MM.1S (cell line): ENCODE measurements around the gene CWC27.

Source experiments
- DNase-seq: peaks from one replicate; pipeline ENCODE4 v3.0.0-alpha.2; 2015
- H2AFZ ChIP-seq: fragments of 300-600 bp; sonication (generic); 2 replicates; pipeline ENCODE4 v1.6.0; 2016; ENCODE audit warnings: antibody characterized with exemption, low read length
- H3F3A ChIP-seq: fragments of 300-600 bp; sonication (generic); 2 replicates; pipeline ENCODE4 v1.6.1; 2016; ENCODE audit warnings: mild to moderate bottlenecking, antibody characterized with exemption, low read length, moderate library complexity, mixed read lengths; ENCODE audit not compliant: insufficient read depth
- H3K27ac ChIP-seq: fragments of 300-600 bp; sonication (generic); 2 replicates; pipeline ENCODE4 v1.5.1; 2016; ENCODE audit warnings: mild to moderate bottlenecking, low read length
- H3K27me3 ChIP-seq: fragments of 300-600 bp; sonication (generic); replicated peaks from 2 replicates; pipeline ENCODE4 v1.6.0; 2016; ENCODE audit warnings: low read length; ENCODE audit not compliant: insufficient read depth
- H3K36me3 ChIP-seq: fragments of 300-600 bp; sonication (generic); replicated peaks from 2 replicates; pipeline ENCODE4 v1.6.1; 2016; ENCODE audit warnings: mild to moderate bottlenecking, low read length, mixed read lengths; ENCODE audit not compliant: insufficient read depth
- H3K4me1 ChIP-seq: fragments of 300-600 bp; sonication (generic); 2 replicates; pipeline ENCODE4 v1.6.1; 2016; ENCODE audit warnings: low read length, mixed read lengths
- H3K4me2 ChIP-seq: fragments of 300-600 bp; sonication (generic); 2 replicates; pipeline ENCODE4 v1.6.0; 2016; ENCODE audit warnings: low read depth, low read length
- H3K4me3 ChIP-seq: fragments of 300-600 bp; sonication (generic); 2 replicates; pipeline ENCODE4 v1.5.1; 2016; ENCODE audit warnings: low read length, mixed read lengths
- H3K79me2 ChIP-seq: fragments of 300-600 bp; sonication (generic); 2 replicates; pipeline ENCODE4 v1.6.1; 2016; ENCODE audit warnings: mixed run types, low read length, mixed read lengths
- H3K9ac ChIP-seq: fragments of 300-600 bp; sonication (generic); 2 replicates; pipeline ENCODE4 v1.6.1; 2016; ENCODE audit warnings: low read length, mixed read lengths
- H3K9me2 ChIP-seq: fragments of 300-600 bp; sonication (generic); replicated peaks from 2 replicates; pipeline ENCODE4 v1.6.1; 2016; ENCODE audit warnings: mild to moderate bottlenecking, low read length, mixed read lengths; ENCODE audit not compliant: insufficient read depth
- H3K9me3 ChIP-seq: fragments of 300-600 bp; sonication (generic); replicated peaks from 2 replicates; pipeline ENCODE4 v1.6.1; 2016; ENCODE audit warnings: mild to moderate bottlenecking, low read length, mixed read lengths; ENCODE audit not compliant: insufficient read depth
- H4K20me1 ChIP-seq: fragments of 300-600 bp; sonication (generic); 2 replicates; pipeline ENCODE4 v1.6.1; 2016; ENCODE audit warnings: mild to moderate bottlenecking, low read length, moderate library complexity, mixed read lengths; ENCODE audit not compliant: insufficient read depth
- EZH2 ChIP-seq: fragments of 300-600 bp; sonication (generic); optimal IDR thresholded peaks from 2 replicates; pipeline ENCODE3; 2017; ENCODE audit warnings: low read depth, mild to moderate bottlenecking, antibody characterized with exemption, low read length, mixed read lengths
- EZH2phosphoT487 ChIP-seq: fragments of 300-600 bp; sonication (generic); IDR thresholded peaks from 2 replicates; pipeline ENCODE4 v1.6.1; 2018; ENCODE audit warnings: antibody characterized with exemption, low read length
- TF ChIP-seq, protein P1 (sequence below): fragments of 300-600 bp; sonication (generic); IDR thresholded peaks from 2 replicates; pipeline ENCODE4 v1.5.1; 2016; ENCODE audit warnings: antibody characterized with exemption, low read length, mixed read lengths

Gene CWC27

DNA sequence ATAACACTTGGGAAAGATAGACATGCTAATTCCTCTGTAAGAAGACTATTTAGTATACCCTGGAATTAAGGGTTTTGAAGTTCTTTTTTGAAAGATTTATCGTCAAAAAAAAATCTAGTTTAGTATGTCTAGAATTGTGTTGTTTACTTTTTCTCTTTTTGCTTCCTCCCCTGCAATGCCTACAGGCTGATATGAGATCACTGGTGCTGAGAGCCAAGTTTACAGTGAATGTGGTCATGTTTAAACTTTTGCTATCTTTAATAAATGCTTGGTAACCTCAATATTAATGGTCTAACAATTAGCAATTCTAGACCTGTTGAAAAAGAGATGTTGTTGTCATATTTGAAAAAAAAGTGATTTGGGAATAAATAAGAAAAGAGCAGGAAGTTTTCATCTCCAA lies 86.1 kb downstream of the CWC27 start:
- Histone ChIP-seq H3K27ac (no peak overlapping the region), H3F3A (0 out of 2 replicates have a peak, but pooled peaks cover 2% of the 10 kb centered on the region), H2AFZ (no peak overlapping the region), H3K36me3 (no peaks in the 10 kb centered on the region), H4K20me1 (no peaks in the 10 kb centered on the region), H3K9me2 (no peaks in the 10 kb centered on the region), H3K4me1 (peaks cover 7% of the 10 kb centered on the region; the same call in 1 of the 2 replicates), H3K9ac (no peak overlapping the region), H3K9me3 (no peaks in the 10 kb centered on the region), H3K79me2 (no peaks in the 10 kb centered on the region), H3K4me2 (no peak overlapping the region), H3K27me3 (no peaks in the 10 kb centered on the region), H3K4me3 (no peak overlapping the region)
- TF ChIP-seq, protein P1, sequence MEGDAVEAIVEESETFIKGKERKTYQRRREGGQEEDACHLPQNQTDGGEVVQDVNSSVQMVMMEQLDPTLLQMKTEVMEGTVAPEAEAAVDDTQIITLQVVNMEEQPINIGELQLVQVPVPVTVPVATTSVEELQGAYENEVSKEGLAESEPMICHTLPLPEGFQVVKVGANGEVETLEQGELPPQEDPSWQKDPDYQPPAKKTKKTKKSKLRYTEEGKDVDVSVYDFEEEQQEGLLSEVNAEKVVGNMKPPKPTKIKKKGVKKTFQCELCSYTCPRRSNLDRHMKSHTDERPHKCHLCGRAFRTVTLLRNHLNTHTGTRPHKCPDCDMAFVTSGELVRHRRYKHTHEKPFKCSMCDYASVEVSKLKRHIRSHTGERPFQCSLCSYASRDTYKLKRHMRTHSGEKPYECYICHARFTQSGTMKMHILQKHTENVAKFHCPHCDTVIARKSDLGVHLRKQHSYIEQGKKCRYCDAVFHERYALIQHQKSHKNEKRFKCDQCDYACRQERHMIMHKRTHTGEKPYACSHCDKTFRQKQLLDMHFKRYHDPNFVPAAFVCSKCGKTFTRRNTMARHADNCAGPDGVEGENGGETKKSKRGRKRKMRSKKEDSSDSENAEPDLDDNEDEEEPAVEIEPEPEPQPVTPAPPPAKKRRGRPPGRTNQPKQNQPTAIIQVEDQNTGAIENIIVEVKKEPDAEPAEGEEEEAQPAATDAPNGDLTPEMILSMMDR, result no peak
- no peak for TF ChIP-seq EZH2
- no peak for DNase-seq

DNA sequence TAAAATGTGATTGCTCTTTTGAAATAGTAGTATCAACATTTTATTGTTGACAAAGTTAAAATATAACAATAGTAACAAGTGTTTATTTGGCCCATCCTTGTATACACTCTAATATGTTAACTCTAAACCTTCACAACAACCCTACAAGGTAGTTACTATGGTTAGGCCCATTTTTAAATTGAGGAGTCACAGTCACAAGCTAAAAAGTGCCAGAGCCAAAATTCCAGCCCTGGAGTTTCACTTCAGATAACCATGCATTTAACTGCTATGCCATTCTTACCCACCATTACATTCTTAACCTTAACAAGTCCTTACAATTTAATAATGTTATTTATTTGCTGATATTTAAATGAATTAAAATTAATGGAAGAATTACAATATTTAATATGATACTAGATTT lies 91.2 kb downstream of the CWC27 start:
- no peak overlapping the region for H2AFZ ChIP-seq
- no peaks in the 10 kb centered on the region for H3K27me3 ChIP-seq
- DNase-seq, result no peak
- TF ChIP-seq EZH2phosphoT487 (no peak), EZH2 (no peak)
- TF ChIP-seq, protein P1, result no peak
- no peak overlapping the region for H3K4me3 ChIP-seq
- no peaks in the 10 kb centered on the region for H3K9me2 ChIP-seq
- H3K4me2 ChIP-seq, result no peak overlapping the region
- H3K36me3 ChIP-seq, result no peaks in the 10 kb centered on the region
- H3K79me2 ChIP-seq, result no peaks in the 10 kb centered on the region
- no peaks in the 10 kb centered on the region for H3K4me1 ChIP-seq
- H3K27ac ChIP-seq, result no peak overlapping the region
- no peaks in the 10 kb centered on the region for H4K20me1 ChIP-seq
- H3K9me3 ChIP-seq, result no peaks in the 10 kb centered on the region
- no peak overlapping the region for H3K9ac ChIP-seq
- H3F3A ChIP-seq, result no peaks in the 10 kb centered on the region

DNA sequence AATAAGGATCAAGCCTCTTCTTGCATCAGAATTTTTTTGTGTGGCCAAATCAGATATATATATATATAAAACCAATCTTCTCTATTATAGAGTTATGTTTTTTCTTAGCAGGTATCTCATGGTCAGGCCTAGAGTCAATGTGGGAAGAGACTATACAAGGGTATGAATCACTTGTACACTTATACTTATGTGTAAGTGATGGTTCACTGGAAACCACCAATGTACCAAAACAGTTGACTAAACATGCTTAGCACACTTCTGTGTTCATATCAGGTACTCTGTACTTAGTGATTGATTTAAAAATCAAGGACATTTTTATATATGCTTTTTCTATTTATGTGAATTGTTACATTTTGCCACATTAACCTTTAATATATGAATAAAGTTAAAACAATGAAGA lies 92.6 kb downstream of the CWC27 start:
- H3K4me2 ChIP-seq, result no peak overlapping the region
- no peaks in the 10 kb centered on the region for H3K79me2 ChIP-seq
- H4K20me1 ChIP-seq, result no peaks in the 10 kb centered on the region
- no peak overlapping the region for H3K4me3 ChIP-seq
- H3K27ac ChIP-seq, result no peak overlapping the region
- H3K4me1 ChIP-seq, result no peaks in the 10 kb centered on the region
- no peak overlapping the region for H2AFZ ChIP-seq
- TF ChIP-seq EZH2, result no peak
- no peak for TF ChIP-seq EZH2phosphoT487
- TF ChIP-seq, protein P1, result no peak
- H3K9me3 ChIP-seq, result no peaks in the 10 kb centered on the region
- H3K9me2 ChIP-seq, result no peaks in the 10 kb centered on the region
- no peaks in the 10 kb centered on the region for H3K36me3 ChIP-seq
- no peaks in the 10 kb centered on the region for H3K27me3 ChIP-seq
- DNase-seq, result no peak
- no peaks in the 10 kb centered on the region for H3F3A ChIP-seq
- H3K9ac ChIP-seq, result no peak overlapping the region
